ENCODE measurements around the gene BAIAP2L2. TPM values are rescaled to one million over a fixed set of nuclear protein-coding genes. Genes with fewer than 3 reads are reported as not detected.

BAIAP2L2 gene
- total and polyA plus RNA-seq, 2 experiments from 2014 or later = 3.9 to 5.6 TPM

DNA sequence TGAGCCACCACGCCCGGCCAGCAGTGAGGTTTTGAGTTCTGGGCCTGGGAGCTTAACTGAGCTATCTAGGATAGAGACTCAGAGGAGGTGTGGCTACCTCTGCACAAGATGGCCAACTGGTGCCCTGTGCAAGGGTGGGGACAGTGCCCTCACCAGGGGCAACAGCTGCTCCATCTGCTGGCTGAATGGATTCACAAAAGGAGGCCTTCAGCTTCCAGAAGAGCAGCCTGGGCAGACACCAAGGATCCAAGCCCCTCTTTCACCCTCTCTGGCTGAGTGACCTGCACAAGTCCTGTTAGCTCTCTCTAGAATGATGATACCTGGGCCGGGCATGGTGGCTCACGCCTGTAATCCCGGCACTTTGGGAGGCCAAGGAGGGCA lies 33.5 kb upstream of the BAIAP2L2 start:
- H3K27me3 ChIP-seq (ENCODE audit: insufficient read depth) = no peaks in the 10 kb centered on the region
- peak; percentile 53 for ATAC-seq

DNA sequence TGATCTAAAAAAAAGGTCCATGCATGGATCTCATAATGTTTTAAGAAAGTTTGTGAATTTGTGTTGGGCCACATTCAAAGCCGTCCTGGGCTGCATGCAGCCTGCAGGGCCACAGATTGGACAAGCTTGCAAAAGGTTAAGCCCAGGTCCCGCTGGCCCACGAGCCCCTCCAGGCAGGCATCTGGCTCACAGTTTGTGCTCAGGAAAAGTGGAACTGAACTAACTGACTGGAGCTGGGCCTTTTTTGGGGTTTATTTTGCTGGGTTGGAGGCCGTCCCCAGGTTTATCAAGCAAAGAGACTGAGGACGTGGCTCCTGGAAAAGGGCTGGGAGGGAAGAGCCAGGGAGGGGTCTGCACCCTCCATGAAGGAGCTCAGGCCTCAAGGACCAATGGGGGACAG lies 32.1 kb upstream of the BAIAP2L2 start:
- Histone ChIP-seq H3K79me2 (replicated peaks; ENCODE audit: insufficient read depth) (no peaks in the 10 kb centered on the region), H3K4me1 (ENCODE audit: insufficient read depth) (peaks cover 3% of the 10 kb centered on the region; the same call in 1 of the 2 replicates), H3F3A (replicated peaks; ENCODE audit: low read depth) (0 out of 2 replicates have a peak, but pooled peaks cover 3% of the 10 kb centered on the region), H2AFZ (no peak overlapping the region), H4K20me1 (replicated peaks; ENCODE audit: insufficient read depth) (no peaks in the 10 kb centered on the region; the same call in 1 of the 2 replicates), H3K27me3 (ENCODE audit: insufficient read depth) (no peaks in the 10 kb centered on the region), H3K4me3 (no peak overlapping the region), H3K4me2 (no peak overlapping the region), H3K36me3 (ENCODE audit: insufficient read depth) (no peaks in the 10 kb centered on the region), H3K27ac (ENCODE audit: low read depth) (no peak overlapping the region; the same call in 1 of the 2 replicates), H3K9me2 (ENCODE audit: insufficient read depth) (no peaks in the 10 kb centered on the region)
- Mint-ChIP-seq H3K27me3 (ENCODE audit: insufficient read depth, low read depth, poor library complexity) (peaks cover 3% of the 10 kb centered on the region), H3K36me3 (ENCODE audit: low read depth) (peaks cover 3% of the 10 kb centered on the region; the same call in 1 of the 3 replicates), H3K4me3 (no peak overlapping the region), H3K27ac (no peak overlapping the region), H3K9me3 (no peaks in the 10 kb centered on the region), H3K4me1 (peaks cover 5% of the 10 kb centered on the region; the same call in 2 of the 3 replicates)
- ATAC-seq = no peak
- DNase-seq (ENCODE audit: low spot score) = no peak
- TF ChIP-seq, protein P1, sequence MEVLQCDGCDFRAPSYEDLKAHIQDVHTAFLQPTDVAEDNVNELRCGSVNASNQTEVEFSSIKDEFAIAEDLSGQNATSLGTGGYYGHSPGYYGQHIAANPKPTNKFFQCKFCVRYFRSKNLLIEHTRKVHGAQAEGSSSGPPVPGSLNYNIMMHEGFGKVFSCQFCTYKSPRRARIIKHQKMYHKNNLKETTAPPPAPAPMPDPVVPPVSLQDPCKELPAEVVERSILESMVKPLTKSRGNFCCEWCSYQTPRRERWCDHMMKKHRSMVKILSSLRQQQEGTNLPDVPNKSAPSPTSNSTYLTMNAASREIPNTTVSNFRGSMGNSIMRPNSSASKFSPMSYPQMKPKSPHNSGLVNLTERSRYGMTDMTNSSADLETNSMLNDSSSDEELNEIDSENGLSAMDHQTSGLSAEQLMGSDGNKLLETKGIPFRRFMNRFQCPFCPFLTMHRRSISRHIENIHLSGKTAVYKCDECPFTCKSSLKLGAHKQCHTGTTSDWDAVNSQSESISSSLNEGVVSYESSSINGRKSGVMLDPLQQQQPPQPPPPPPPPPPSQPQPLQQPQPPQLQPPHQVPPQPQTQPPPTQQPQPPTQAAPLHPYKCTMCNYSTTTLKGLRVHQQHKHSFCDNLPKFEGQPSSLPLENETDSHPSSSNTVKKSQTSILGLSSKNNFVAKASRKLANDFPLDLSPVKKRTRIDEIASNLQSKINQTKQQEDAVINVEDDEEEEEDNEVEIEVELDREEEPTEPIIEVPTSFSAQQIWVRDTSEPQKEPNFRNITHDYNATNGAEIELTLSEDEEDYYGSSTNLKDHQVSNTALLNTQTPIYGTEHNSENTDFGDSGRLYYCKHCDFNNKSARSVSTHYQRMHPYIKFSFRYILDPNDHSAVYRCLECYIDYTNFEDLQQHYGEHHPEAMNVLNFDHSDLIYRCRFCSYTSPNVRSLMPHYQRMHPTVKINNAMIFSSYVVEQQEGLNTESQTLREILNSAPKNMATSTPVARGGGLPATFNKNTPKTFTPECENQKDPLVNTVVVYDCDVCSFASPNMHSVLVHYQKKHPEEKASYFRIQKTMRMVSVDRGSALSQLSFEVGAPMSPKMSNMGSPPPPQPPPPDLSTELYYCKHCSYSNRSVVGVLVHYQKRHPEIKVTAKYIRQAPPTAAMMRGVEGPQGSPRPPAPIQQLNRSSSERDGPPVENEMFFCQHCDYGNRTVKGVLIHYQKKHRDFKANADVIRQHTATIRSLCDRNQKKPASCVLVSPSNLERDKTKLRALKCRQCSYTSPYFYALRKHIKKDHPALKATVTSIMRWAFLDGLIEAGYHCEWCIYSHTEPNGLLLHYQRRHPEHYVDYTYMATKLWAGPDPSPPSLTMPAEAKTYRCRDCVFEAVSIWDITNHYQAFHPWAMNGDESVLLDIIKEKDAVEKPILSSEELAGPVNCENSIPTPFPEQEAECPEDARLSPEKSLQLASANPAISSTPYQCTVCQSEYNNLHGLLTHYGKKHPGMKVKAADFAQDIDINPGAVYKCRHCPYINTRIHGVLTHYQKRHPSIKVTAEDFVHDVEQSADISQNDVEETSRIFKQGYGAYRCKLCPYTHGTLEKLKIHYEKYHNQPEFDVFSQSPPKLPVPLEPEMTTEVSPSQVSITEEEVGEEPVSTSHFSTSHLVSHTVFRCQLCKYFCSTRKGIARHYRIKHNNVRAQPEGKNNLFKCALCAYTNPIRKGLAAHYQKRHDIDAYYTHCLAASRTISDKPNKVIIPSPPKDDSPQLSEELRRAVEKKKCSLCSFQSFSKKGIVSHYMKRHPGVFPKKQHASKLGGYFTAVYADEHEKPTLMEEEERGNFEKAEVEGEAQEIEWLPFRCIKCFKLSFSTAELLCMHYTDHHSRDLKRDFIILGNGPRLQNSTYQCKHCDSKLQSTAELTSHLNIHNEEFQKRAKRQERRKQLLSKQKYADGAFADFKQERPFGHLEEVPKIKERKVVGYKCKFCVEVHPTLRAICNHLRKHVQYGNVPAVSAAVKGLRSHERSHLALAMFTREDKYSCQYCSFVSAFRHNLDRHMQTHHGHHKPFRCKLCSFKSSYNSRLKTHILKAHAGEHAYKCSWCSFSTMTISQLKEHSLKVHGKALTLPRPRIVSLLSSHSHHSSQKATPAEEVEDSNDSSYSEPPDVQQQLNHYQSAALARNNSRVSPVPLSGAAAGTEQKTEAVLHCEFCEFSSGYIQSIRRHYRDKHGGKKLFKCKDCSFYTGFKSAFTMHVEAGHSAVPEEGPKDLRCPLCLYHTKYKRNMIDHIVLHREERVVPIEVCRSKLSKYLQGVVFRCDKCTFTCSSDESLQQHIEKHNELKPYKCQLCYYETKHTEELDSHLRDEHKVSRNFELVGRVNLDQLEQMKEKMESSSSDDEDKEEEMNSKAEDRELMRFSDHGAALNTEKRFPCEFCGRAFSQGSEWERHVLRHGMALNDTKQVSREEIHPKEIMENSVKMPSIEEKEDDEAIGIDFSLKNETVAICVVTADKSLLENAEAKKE (CRISPR knock-in tag; IDR thresholded peaks at IDR 0.05) = no peak
- no peak for TF ChIP-seq NANOG (IDR thresholded peaks at IDR 0.05; ENCODE audit: borderline replicate concordance)
- TF ChIP-seq, protein P2, sequence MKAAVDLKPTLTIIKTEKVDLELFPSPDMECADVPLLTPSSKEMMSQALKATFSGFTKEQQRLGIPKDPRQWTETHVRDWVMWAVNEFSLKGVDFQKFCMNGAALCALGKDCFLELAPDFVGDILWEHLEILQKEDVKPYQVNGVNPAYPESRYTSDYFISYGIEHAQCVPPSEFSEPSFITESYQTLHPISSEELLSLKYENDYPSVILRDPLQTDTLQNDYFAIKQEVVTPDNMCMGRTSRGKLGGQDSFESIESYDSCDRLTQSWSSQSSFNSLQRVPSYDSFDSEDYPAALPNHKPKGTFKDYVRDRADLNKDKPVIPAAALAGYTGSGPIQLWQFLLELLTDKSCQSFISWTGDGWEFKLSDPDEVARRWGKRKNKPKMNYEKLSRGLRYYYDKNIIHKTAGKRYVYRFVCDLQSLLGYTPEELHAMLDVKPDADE (IDR thresholded peaks at IDR 0.05) = no peak
- no peak for TF ChIP-seq STAT1 (IDR thresholded peaks at IDR 0.05; ENCODE audit: unreplicated experiment)
- TF ChIP-seq ZNF331 (CRISPR knock-in tag; IDR thresholded peaks at IDR 0.05; ENCODE audit: low read depth) = no peak
- TF ChIP-seq POLR2AphosphoS5 (IDR thresholded peaks at IDR 0.05; ENCODE audit: low read depth) = no peak
- TF ChIP-seq ZNF114 (CRISPR knock-in tag; IDR thresholded peaks at IDR 0.05) = no peak
- no peak for TF ChIP-seq JUNB (IDR thresholded peaks at IDR 0.05; ENCODE audit: unreplicated experiment)

More for the DNA sequence above, 33.5 kb upstream of the BAIAP2L2 start:
- Histone ChIP-seq H3K4me2 (no peak overlapping the region), H3K36me3 (ENCODE audit: insufficient read depth) (no peaks in the 10 kb centered on the region), H3K4me3 (no peak overlapping the region), H2AFZ (no peak overlapping the region), H3K9me2 (ENCODE audit: insufficient read depth) (no peaks in the 10 kb centered on the region), H3K27ac (ENCODE audit: low read depth) (no peak overlapping the region), H4K20me1 (replicated peaks; ENCODE audit: insufficient read depth) (no peaks in the 10 kb centered on the region; the same call in 1 of the 2 replicates), H3K79me2 (replicated peaks; ENCODE audit: insufficient read depth) (no peaks in the 10 kb centered on the region), H3K4me1 (ENCODE audit: insufficient read depth) (peaks cover 3% of the 10 kb centered on the region; the same call in 1 of the 2 replicates), H3F3A (replicated peaks; ENCODE audit: low read depth) (0 out of 2 replicates have a peak, but pooled peaks cover 9% of the 10 kb centered on the region)
- H3K27me3 Mint-ChIP-seq (ENCODE audit: insufficient read depth, low read depth, poor library complexity) = peaks cover 8% of the 10 kb centered on the region
- peaks cover 6% of the 10 kb centered on the region; the same call in 2 of the 3 replicates for H3K4me1 Mint-ChIP-seq
- no peaks in the 10 kb centered on the region for H3K9me3 Mint-ChIP-seq
- H3K36me3 Mint-ChIP-seq (ENCODE audit: low read depth) = peaks cover 3% of the 10 kb centered on the region; the same call in 1 of the 3 replicates
- peak; percentile 38 for DNase-seq (ENCODE audit: low spot score)
- TF ChIP-seq STAT1 (IDR thresholded peaks at IDR 0.05; ENCODE audit: unreplicated experiment) = no peak
- no peak for TF ChIP-seq POLR2AphosphoS5 (IDR thresholded peaks at IDR 0.05; ENCODE audit: low read depth)
- TF ChIP-seq, protein P3, sequence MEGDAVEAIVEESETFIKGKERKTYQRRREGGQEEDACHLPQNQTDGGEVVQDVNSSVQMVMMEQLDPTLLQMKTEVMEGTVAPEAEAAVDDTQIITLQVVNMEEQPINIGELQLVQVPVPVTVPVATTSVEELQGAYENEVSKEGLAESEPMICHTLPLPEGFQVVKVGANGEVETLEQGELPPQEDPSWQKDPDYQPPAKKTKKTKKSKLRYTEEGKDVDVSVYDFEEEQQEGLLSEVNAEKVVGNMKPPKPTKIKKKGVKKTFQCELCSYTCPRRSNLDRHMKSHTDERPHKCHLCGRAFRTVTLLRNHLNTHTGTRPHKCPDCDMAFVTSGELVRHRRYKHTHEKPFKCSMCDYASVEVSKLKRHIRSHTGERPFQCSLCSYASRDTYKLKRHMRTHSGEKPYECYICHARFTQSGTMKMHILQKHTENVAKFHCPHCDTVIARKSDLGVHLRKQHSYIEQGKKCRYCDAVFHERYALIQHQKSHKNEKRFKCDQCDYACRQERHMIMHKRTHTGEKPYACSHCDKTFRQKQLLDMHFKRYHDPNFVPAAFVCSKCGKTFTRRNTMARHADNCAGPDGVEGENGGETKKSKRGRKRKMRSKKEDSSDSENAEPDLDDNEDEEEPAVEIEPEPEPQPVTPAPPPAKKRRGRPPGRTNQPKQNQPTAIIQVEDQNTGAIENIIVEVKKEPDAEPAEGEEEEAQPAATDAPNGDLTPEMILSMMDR (conservative IDR thresholded peaks at IDR 0.05; ENCODE audit: low read depth in 2 of 2) = peak in 1 of 2 experiments; percentile 58; a peak in 2 of 4 replicates
- no peak for TF ChIP-seq ZNF331 (CRISPR knock-in tag; IDR thresholded peaks at IDR 0.05; ENCODE audit: low read depth)
- no peak for TF ChIP-seq EZH2phosphoT487 (IDR thresholded peaks at IDR 0.05; ENCODE audit: unreplicated experiment)
- TF ChIP-seq EZH2 (IDR thresholded peaks at IDR 0.05; ENCODE audit: low read depth, unreplicated experiment) = no peak
- no peak overlapping the region for H3K4me3 Mint-ChIP-seq
- no peak overlapping the region for H3K27ac Mint-ChIP-seq
